Gastrocnemius medialis (tissue), 4 donors: ENCODE data around the gene BORCS8. TPM values are rescaled to one million over a fixed set of nuclear protein-coding genes. Genes with fewer than 3 reads are reported as not detected.

ENCODE experiments used
- ATAC-seq, 2 donors: fragments of 150-250 bp; one replicate each; pipeline ENCODE4 v1.9.1; 2016
- DNase-seq, 2 donors: peaks; one replicate each; pipeline ENCODE4 v3.0.0-alpha.2; 2019
- H3K27ac ChIP-seq, 4 donors: fragments of 200-600 bp; sonication (generic); 1 replicate in 1 of 4; 2 replicates in 3 of 4; pipeline ENCODE4 v1.5.1; 2016 to 2018; ENCODE audit warnings: mild to moderate bottlenecking in 2 of 4, moderate library complexity in 1 of 4
- H3K27me3 ChIP-seq, 3 donors: fragments of 200-600 bp; sonication (generic) in 2 of 3; 1 replicate in 1 of 3; 2 replicates in 2 of 3; pipeline versions ENCODE4 v1.5.1 to v1.6.0; 2016 to 2019; ENCODE audit warnings: mild to moderate bottlenecking in 1 of 3, moderate library complexity in 1 of 3
- H3K36me3 ChIP-seq, 2 donors: fragments of 200-600 bp; sonication (generic) in 1 of 2; one replicate each; pipeline ENCODE4 v1.5.1; 2017 to 2018
- H3K4me1 ChIP-seq, 2 donors: fragments of 200-600 bp; sonication (generic) in 1 of 2; one replicate each; pipeline ENCODE4 v1.5.1; 2016 to 2017; ENCODE audit warnings: mild to moderate bottlenecking in 2 of 2
- H3K4me3 ChIP-seq, 4 donors: fragments of 200-600 bp; sonication (generic) in 3 of 4; 1 replicate in 1 of 4; 2 replicates in 3 of 4; pipeline ENCODE4 v1.5.1; 2016 to 2019; ENCODE audit warnings: mild to moderate bottlenecking in 2 of 4
- H3K9me3 ChIP-seq, 3 donors: fragments of 200-600 bp; sonication (generic) in 2 of 3; 1 replicate in 1 of 3; 2 replicates in 2 of 3; pipeline ENCODE4 v1.5.1; 2016 to 2019
- CTCF ChIP-seq, 5 experiments: fragments of 450-650 bp in 3 of 5; fragments of 200-600 bp in 2 of 5; sonication (generic) in 2 of 5; IDR thresholded peaks in 4 of 5; conservative IDR thresholded peaks in 1 of 5; 1 replicate in 4 of 5; 2 replicates in 1 of 5; pipeline ENCODE4 v1.5.1; 2016 to 2019; ENCODE audit warnings: antibody characterized with exemption in 5 of 5, mild to moderate bottlenecking in 3 of 5, moderate library complexity in 3 of 5
- POLR2A ChIP-seq, 2 donors: fragments of 450-650 bp; IDR thresholded peaks; one replicate each; pipeline ENCODE4 v1.6.1; 2017; ENCODE audit warnings: antibody characterized with exemption in 2 of 2, mild to moderate bottlenecking in 2 of 2, moderate library complexity in 2 of 2
- in situ Hi-C, 4 donors: fragments of 200-750 bp; cut with MboI; loops; one replicate each; pipeline versions ENCODE4 v1.15.0 to v1.8.0; 2017; ENCODE audit warnings: low sequenced_read_pairs in 4 of 4
- intact Hi-C: fragments of 100-400 bp; cut with DNase I; formaldehyde crosslinking; loops from one replicate; pipeline ENCODE4 v1.15.1; 2023; ENCODE audit warnings: low total_unique reads
- total RNA-seq, 4 donors: library from RNA; depleted of rRNA; stranded (reverse); fragments of >200 nt; gene quantifications; one replicate each; pipeline versions ENCODE4 v1.1.0 to v1.2.3, GENCODE V29; 2016

The BORCS8 gene
- total RNA-seq, 4 donors from 2014 or later, result 11.2 to 17.2 (median 13.3) TPM

- TF ChIP-seq POLR2A (IDR thresholded peaks at IDR 0.05) (no peak), CTCF (IDR thresholded peaks at IDR 0.05 in 4 of 5, conservative IDR thresholded peaks at IDR 0.05 in 1 of 5) (no peak)
- no peak for ATAC-seq
Measured at GRCh38 chr19:19212916-19213315, 21.0 kb upstream of the BORCS8 start.

GRCh38 chr19:19211499-19212420, 19.8 kb upstream of the BORCS8 start, which contains the start of gene NCAN:
TSS of gene NCAN (plus strand) at chr19:19211958. CDS start at chr19:19216954, 4,996 bp downstream.
- Histone ChIP-seq H3K4me1 (no peaks in the 10 kb centered on the region), H3K27ac (no peak within 1 kb of the TSS), H3K27me3 (peaks cover 37 to 64% (median 45%) of the 10 kb centered on the region in 3 donors), H3K4me3 (no peak within 1 kb of the TSS), H3K36me3 (no peaks in the 10 kb centered on the region), H3K9me3 (no peaks in the 10 kb centered on the region)
- TF ChIP-seq CTCF (IDR thresholded peaks at IDR 0.05 in 4 of 5, conservative IDR thresholded peaks at IDR 0.05 in 1 of 5) (no peak), POLR2A (IDR thresholded peaks at IDR 0.05) (no peak)
- in situ Hi-C loops, result no loop called here
- no peak for DNase-seq
- intact Hi-C loops, result no loop called here
- ATAC-seq, result no peak

More at GRCh38 chr19:19212916-19213315, 21.0 kb upstream of the BORCS8 start:
- Histone ChIP-seq H3K36me3 (no peaks in the 10 kb centered on the region), H3K4me3 (no peak overlapping the region), H3K27me3 (peaks cover 35 to 67% (median 45%) of the 10 kb centered on the region in 3 donors), H3K9me3 (no peaks in the 10 kb centered on the region), H3K4me1 (no peaks in the 10 kb centered on the region), H3K27ac (no peak overlapping the region)
- intact Hi-C loops (no loop called here), in situ Hi-C loops (no loop called here)
- no peak for DNase-seq

- H3K9me3 ChIP-seq, result no peaks in the 10 kb centered on the region
- H3K4me3 ChIP-seq, result no peak overlapping the region
- intact Hi-C loops, result no loop called here
- no peak for DNase-seq
- no peak for ATAC-seq
- TF ChIP-seq POLR2A (IDR thresholded peaks at IDR 0.05) (no peak), CTCF (IDR thresholded peaks at IDR 0.05 in 4 of 5, conservative IDR thresholded peaks at IDR 0.05 in 1 of 5) (no peak)
- H3K36me3 ChIP-seq, result no peaks in the 10 kb centered on the region
- peaks cover 32 to 52% (median 33%) of the 10 kb centered on the region in 3 donors for H3K27me3 ChIP-seq
- H3K27ac ChIP-seq, result no peak overlapping the region
- no peaks in the 10 kb centered on the region for H3K4me1 ChIP-seq
- in situ Hi-C loops, result no loop called here
Measured at GRCh38 chr19:19209372-19209771, 17.4 kb upstream of the BORCS8 start.

GRCh38 chr19:19207637-19208572, 16.0 kb upstream of the BORCS8 start:
- Histone ChIP-seq H3K4me1 (no peaks in the 10 kb centered on the region), H3K36me3 (no peaks in the 10 kb centered on the region), H3K9me3 (no peaks in the 10 kb centered on the region), H3K27ac (no peak overlapping the region), H3K4me3 (no peak overlapping the region), H3K27me3 (peaks cover 23 to 39% (median 29%) of the 10 kb centered on the region in 3 donors)
- ATAC-seq (no peak), DNase-seq (no peak)
- intact Hi-C loops (no loop called here), in situ Hi-C loops (no loop called here)
- TF ChIP-seq CTCF (IDR thresholded peaks at IDR 0.05 in 4 of 5, conservative IDR thresholded peaks at IDR 0.05 in 1 of 5) (no peak), POLR2A (IDR thresholded peaks at IDR 0.05) (no peak)
